ENCODE results near the gene SEPTIN12.

Gene SEPTIN12

GRCh38 chr16:4802659-4803287 is 14.6 kb upstream of the SEPTIN12 start:
- Histone ChIP-seq H3K9ac (ENCODE audit: low read length in 2 of 2) (peak overlapping the region; percentile 62 to 74), H3K9me3 (ENCODE audit: control insufficient read depth in 2 of 2, low read length in 2 of 2) (no peaks in the 10 kb centered on the region), H3K4me1 (ENCODE audit: control insufficient read depth, insufficient read depth, low read length) (peaks cover 31% of the 10 kb centered on the region), H3K4me3 (ENCODE audit: low read length in 2 of 2) (peak overlapping the region; percentile 73 to 83), H3K27ac (ENCODE audit: low read length) (peak overlapping the region; percentile 78), H3K36me3 (ENCODE audit: control insufficient read depth in 2 of 2, insufficient read depth in 2 of 2, low read length in 2 of 2) (peaks cover 24 to 28% of the 10 kb centered on the region in 2 donors), H3K27me3 (ENCODE audit: control insufficient read depth in 1 of 2, insufficient read depth in 2 of 2, low read length in 2 of 2) (no peaks in the 10 kb centered on the region)

- Histone ChIP-seq H3K4me1 (ENCODE audit: control insufficient read depth, insufficient read depth, low read length) (peaks cover 31% of the 10 kb centered on the region), H3K27ac (ENCODE audit: low read length) (peak within 1 kb of the TSS; percentile 78), H3K4me3 (ENCODE audit: low read length in 2 of 2) (peak within 1 kb of the TSS; percentile 73 to 83), H3K9me3 (ENCODE audit: control insufficient read depth in 2 of 2, low read length in 2 of 2) (no peaks in the 10 kb centered on the region), H3K9ac (ENCODE audit: low read length in 2 of 2) (peak within 1 kb of the TSS; percentile 74 to 84), H3K36me3 (ENCODE audit: control insufficient read depth in 2 of 2, insufficient read depth in 2 of 2, low read length in 2 of 2) (peaks cover 22 to 29% of the 10 kb centered on the region in 2 donors), H3K27me3 (ENCODE audit: control insufficient read depth in 1 of 2, insufficient read depth in 2 of 2, low read length in 2 of 2) (no peaks in the 10 kb centered on the region)
Observed at GRCh38 chr16:4801962-4802658, 14.0 kb upstream of the SEPTIN12 start, which contains the start of gene ROGDI. Gene ROGDI (minus strand): TSS chr16:4802633. CDS start chr16:4802571, 62 bp downstream.

- Histone ChIP-seq H3K27ac (ENCODE audit: low read length) (peak overlapping the region; percentile 62), H3K36me3 (ENCODE audit: control insufficient read depth in 2 of 2, insufficient read depth in 2 of 2, low read length in 2 of 2) (peaks cover 22 to 32% of the 10 kb centered on the region in 2 donors), H3K9ac (ENCODE audit: low read length in 2 of 2) (peak overlapping the region; percentile 53 to 84)
Observed at GRCh38 chr16:4801051-4801961, 13.2 kb upstream of the SEPTIN12 start.

GRCh38 chr16:4800290-4801041 is 12.3 kb upstream of the SEPTIN12 start:
- Histone ChIP-seq H3K36me3 (ENCODE audit: control insufficient read depth in 2 of 2, insufficient read depth in 2 of 2, low read length in 2 of 2) (peaks cover 22 to 34% of the 10 kb centered on the region in 2 donors), H3K9ac (ENCODE audit: low read length in 2 of 2) (peak overlapping the region in 1 of 2 donors; percentile 25), H3K27me3 (ENCODE audit: control insufficient read depth in 1 of 2, insufficient read depth in 2 of 2, low read length in 2 of 2) (no peaks in the 10 kb centered on the region), H3K4me3 (ENCODE audit: low read length in 2 of 2) (no peak overlapping the region), H3K27ac (ENCODE audit: low read length) (no peak overlapping the region), H3K9me3 (ENCODE audit: control insufficient read depth in 2 of 2, low read length in 2 of 2) (no peaks in the 10 kb centered on the region), H3K4me1 (ENCODE audit: control insufficient read depth, insufficient read depth, low read length) (peaks cover 31% of the 10 kb centered on the region)

More at GRCh38 chr16:4801051-4801961, 13.2 kb upstream of the SEPTIN12 start:
- Histone ChIP-seq H3K4me1 (ENCODE audit: control insufficient read depth, insufficient read depth, low read length) (peaks cover 31% of the 10 kb centered on the region), H3K9me3 (ENCODE audit: control insufficient read depth in 2 of 2, low read length in 2 of 2) (no peaks in the 10 kb centered on the region), H3K27me3 (ENCODE audit: control insufficient read depth in 1 of 2, insufficient read depth in 2 of 2, low read length in 2 of 2) (no peaks in the 10 kb centered on the region), H3K4me3 (ENCODE audit: low read length in 2 of 2) (peak overlapping the region; percentile 61 to 83)

DNA sequence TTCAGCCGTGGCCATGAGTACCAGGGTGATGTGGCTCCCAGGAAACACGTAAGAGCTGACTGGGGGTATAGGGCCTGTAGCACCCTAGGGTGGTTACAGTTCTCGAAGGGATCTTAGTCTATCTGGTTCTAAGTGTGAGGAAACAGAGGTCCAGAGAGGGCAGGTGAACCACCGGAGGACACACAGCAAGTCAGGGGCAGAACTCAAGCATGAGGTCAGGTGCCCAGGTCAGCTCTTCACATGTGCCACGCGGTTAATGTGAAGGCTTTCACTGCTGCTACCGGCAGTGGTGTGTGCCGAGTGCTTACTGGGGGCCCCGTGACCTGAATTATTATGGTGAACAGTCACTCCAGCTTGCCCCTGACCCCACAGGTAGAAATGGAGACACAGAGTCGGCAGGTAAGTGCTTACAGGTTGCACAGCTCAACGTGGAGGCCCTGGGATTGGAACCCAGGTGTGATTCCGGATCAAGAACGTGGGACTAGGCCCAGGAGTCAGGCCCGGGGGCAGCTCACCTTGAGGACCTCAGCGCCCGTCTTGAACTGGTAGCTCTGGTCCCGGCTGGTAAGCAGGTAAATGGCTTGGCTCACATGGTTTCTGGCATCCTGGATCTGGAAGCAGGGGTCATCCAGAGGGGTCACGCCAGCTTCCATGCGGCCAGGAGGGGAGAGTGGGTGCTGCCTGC is 11.2 kb upstream of the SEPTIN12 start:
- Histone ChIP-seq H3K27ac (ENCODE audit: low read length) (no peak overlapping the region), H3K9ac (ENCODE audit: low read length in 2 of 2) (no peak overlapping the region), H3K9me3 (ENCODE audit: control insufficient read depth in 2 of 2, low read length in 2 of 2) (no peaks in the 10 kb centered on the region), H3K4me3 (ENCODE audit: low read length in 2 of 2) (no peak overlapping the region), H3K27me3 (ENCODE audit: control insufficient read depth in 1 of 2, insufficient read depth in 2 of 2, low read length in 2 of 2) (no peaks in the 10 kb centered on the region), H3K36me3 (ENCODE audit: control insufficient read depth in 2 of 2, insufficient read depth in 2 of 2, low read length in 2 of 2) (peaks cover 11 to 26% of the 10 kb centered on the region in 2 donors), H3K4me1 (ENCODE audit: control insufficient read depth, insufficient read depth, low read length) (peaks cover 26% of the 10 kb centered on the region)

DNA sequence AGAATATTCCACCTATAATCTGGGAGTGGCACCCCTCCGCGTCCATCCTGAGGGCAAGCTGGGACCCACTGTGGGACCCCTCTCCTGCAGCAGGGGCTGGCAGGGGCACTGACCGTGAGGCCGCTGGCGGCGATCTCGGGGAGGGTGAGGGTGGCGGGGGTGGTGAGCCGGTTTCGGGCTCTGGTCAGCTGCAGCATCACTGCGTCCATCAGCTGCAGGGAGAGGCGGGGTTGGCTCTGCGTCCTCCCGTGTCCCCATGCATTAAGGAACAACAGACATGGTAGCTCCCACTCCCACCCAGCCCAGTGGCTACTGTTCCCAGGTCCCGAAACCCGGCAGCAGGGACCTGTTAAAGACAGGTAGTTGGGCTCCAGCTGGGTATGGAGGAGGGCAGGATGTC is 10.3 kb upstream of the SEPTIN12 start:
- Histone ChIP-seq H3K27ac (ENCODE audit: low read length) (no peak overlapping the region), H3K9ac (ENCODE audit: low read length in 2 of 2) (no peak overlapping the region)

DNA sequence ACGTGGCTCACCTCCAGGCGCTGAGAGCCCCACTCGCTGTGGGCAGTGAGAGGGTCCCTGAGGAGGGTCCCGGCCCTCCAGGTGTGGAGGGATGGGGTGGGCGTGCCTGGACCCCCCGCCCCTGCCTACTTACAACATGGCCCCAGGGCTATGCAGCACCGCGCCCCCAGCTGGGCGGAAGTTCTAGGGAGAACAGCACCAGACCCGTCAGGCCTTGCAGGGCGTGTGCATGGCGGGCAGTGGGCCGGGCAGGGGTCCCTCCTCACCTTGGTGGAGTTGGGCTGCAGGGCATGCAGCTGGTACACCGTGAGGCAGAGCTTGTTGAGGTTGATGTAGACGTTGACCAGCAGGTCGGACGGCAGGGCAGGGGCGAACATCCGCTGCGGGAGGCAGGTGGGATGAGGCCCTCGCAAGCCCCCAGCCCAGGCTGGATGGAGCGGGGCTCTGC is 9.7 kb upstream of the SEPTIN12 start:
- no peaks in the 10 kb centered on the region for H3K27me3 ChIP-seq (ENCODE audit: control insufficient read depth in 1 of 2, insufficient read depth in 2 of 2, low read length in 2 of 2)
- H3K36me3 ChIP-seq (ENCODE audit: control insufficient read depth in 2 of 2, insufficient read depth in 2 of 2, low read length in 2 of 2): peaks cover 10 to 25% of the 10 kb centered on the region in 2 donors
- no peaks in the 10 kb centered on the region for H3K9me3 ChIP-seq (ENCODE audit: control insufficient read depth in 2 of 2, low read length in 2 of 2)
- peaks cover 21% of the 10 kb centered on the region for H3K4me1 ChIP-seq (ENCODE audit: control insufficient read depth, insufficient read depth, low read length)
- H3K4me3 ChIP-seq (ENCODE audit: low read length in 2 of 2): no peak overlapping the region
- H3K27ac ChIP-seq (ENCODE audit: low read length): no peak overlapping the region
- no peak overlapping the region for H3K9ac ChIP-seq (ENCODE audit: low read length in 2 of 2)

More for the DNA sequence above, 10.3 kb upstream of the SEPTIN12 start:
- Histone ChIP-seq H3K4me3 (ENCODE audit: low read length in 2 of 2) (no peak overlapping the region), H3K27me3 (ENCODE audit: control insufficient read depth in 1 of 2, insufficient read depth in 2 of 2, low read length in 2 of 2) (no peaks in the 10 kb centered on the region), H3K4me1 (ENCODE audit: control insufficient read depth, insufficient read depth, low read length) (peaks cover 21% of the 10 kb centered on the region), H3K36me3 (ENCODE audit: control insufficient read depth in 2 of 2, insufficient read depth in 2 of 2, low read length in 2 of 2) (peaks cover 10 to 25% of the 10 kb centered on the region in 2 donors), H3K9me3 (ENCODE audit: control insufficient read depth in 2 of 2, low read length in 2 of 2) (no peaks in the 10 kb centered on the region)

DNA sequence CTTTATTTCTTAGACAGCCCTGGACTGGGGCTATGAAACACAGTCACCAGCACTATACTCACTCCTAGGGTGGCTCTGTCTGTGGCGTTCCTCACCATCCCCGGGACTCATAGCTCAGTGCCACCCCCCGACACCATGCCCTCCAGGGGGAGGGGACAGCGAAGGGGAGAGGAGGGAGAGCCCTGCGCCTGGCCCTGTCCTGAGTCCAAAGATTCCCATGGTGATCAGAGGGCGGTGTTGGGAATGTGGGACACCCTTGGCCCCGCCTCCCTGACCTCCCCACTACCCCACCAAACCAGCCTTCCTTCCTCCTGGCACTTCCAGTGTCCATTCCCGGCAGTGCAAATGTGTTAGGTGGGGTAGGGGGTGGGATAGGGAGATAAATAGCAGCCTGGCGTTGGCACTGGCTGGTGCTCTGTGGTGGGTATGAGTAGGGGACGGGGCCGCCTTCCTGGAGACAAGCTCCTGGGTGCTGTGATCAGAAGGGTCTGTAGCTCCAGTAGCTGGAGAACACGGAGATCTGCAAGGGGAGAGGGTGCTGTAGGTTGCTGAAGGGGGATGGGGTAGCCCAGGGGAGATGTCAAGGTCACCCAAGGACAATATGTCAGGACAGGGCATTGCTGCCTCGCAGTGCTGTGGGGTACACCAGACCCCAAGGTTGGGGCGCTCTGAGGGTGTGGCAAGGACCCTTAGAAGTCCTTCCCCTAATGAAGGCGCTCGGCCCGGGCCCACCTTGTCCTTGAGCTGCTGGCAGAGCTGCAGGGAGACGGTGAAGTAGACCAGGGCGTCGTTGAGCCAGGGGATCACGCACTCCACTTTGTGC is 9.0 kb upstream of the SEPTIN12 start:
- Histone ChIP-seq H3K4me3 (ENCODE audit: low read length in 2 of 2) (no peak overlapping the region), H3K27me3 (ENCODE audit: control insufficient read depth in 1 of 2, insufficient read depth in 2 of 2, low read length in 2 of 2) (no peaks in the 10 kb centered on the region), H3K36me3 (ENCODE audit: control insufficient read depth in 2 of 2, insufficient read depth in 2 of 2, low read length in 2 of 2) (peaks cover 10 to 25% of the 10 kb centered on the region in 2 donors), H3K9me3 (ENCODE audit: control insufficient read depth in 2 of 2, low read length in 2 of 2) (no peaks in the 10 kb centered on the region), H3K4me1 (ENCODE audit: control insufficient read depth, insufficient read depth, low read length) (peaks cover 20% of the 10 kb centered on the region), H3K27ac (ENCODE audit: low read length) (no peak overlapping the region), H3K9ac (ENCODE audit: low read length in 2 of 2) (no peak overlapping the region)
